ENCODE measurements around the gene LARP4B. TPM values are rescaled to one million over a fixed set of nuclear protein-coding genes. Genes with fewer than 3 reads are reported as not detected.
A peak's percentile ranks its signal among the peaks of the same experiment; 100 is the strongest.

The LARP4B gene
- total RNA-seq, 2 experiments from 2014 or later = 64.8 to 143 TPM

GRCh38 chr10:797179-797578 is 134.3 kb downstream of the LARP4B start:
- CTCF ChIA-PET (ENCODE audit: unreplicated experiment) = no interaction called here
- POLR2A ChIA-PET = no interaction called here
- peaks cover 66% of the 10 kb centered on the region for H3K36me3 ChIP-seq (ENCODE audit: insufficient read depth, low read length)
- peaks cover 8% of the 10 kb centered on the region for H3K4me1 ChIP-seq (ENCODE audit: insufficient read depth, low read length, poor library complexity, severe bottlenecking)
- no TSS peak for BruUV-seq (replicated peaks)
- H3K27ac ChIP-seq (ENCODE audit: low read depth, low read length, poor library complexity, severe bottlenecking) = no peak overlapping the region
- no peaks in the 10 kb centered on the region for H3K9me2 ChIP-seq (ENCODE audit: insufficient read depth, low read length)
- H3K9me3 ChIP-seq (ENCODE audit: low read length) = peaks cover 23% of the 10 kb centered on the region
- H4K20me1 ChIP-seq (ENCODE audit: insufficient read depth, low read length) = no peaks in the 10 kb centered on the region
- intact Hi-C loops (cut with micrococcal nuclease; ENCODE audit: unreplicated experiment) = no loop called here
- H3K4me3 ChIP-seq (ENCODE audit: low read depth, low read length, poor library complexity, severe bottlenecking) = no peak overlapping the region
- TF ChIP-seq EZH2phosphoT487 (IDR thresholded peaks at IDR 0.05; ENCODE audit: borderline replicate concordance, low read depth, low read length) (no peak), CTCF (conservative IDR thresholded peaks at IDR 0.05; ENCODE audit: low read length) (no peak)
- H2AFZ ChIP-seq (ENCODE audit: low read length) = no peak overlapping the region
- no peak overlapping the region for H3K4me2 ChIP-seq (ENCODE audit: low read length)
- H3K79me2 ChIP-seq (ENCODE audit: insufficient read depth, low read depth, low read length) = no peaks in the 10 kb centered on the region
- no peak for DNase-seq (ENCODE audit: low spot score)

GRCh38 chr10:796233-796632 is 135.3 kb downstream of the LARP4B start:
- H3K4me3 ChIP-seq (ENCODE audit: low read depth, low read length, poor library complexity, severe bottlenecking) = no peak overlapping the region
- no peak for DNase-seq (ENCODE audit: low spot score)
- H3K79me2 ChIP-seq (ENCODE audit: insufficient read depth, low read depth, low read length) = no peaks in the 10 kb centered on the region
- TF ChIP-seq EZH2phosphoT487 (IDR thresholded peaks at IDR 0.05; ENCODE audit: borderline replicate concordance, low read depth, low read length) (no peak), CTCF (conservative IDR thresholded peaks at IDR 0.05; ENCODE audit: low read length) (no peak)
- ChIA-PET POLR2A (no interaction called here), CTCF (ENCODE audit: unreplicated experiment) (no interaction called here)
- no peak overlapping the region for H2AFZ ChIP-seq (ENCODE audit: low read length)
- BruUV-seq (replicated peaks) = no TSS peak
- peaks cover 66% of the 10 kb centered on the region for H3K36me3 ChIP-seq (ENCODE audit: insufficient read depth, low read length)
- H4K20me1 ChIP-seq (ENCODE audit: insufficient read depth, low read length) = no peaks in the 10 kb centered on the region
- H3K4me2 ChIP-seq (ENCODE audit: low read length) = no peak overlapping the region
- H3K4me1 ChIP-seq (ENCODE audit: insufficient read depth, low read length, poor library complexity, severe bottlenecking) = peaks cover 8% of the 10 kb centered on the region
- H3K9me3 ChIP-seq (ENCODE audit: low read length) = peaks cover 23% of the 10 kb centered on the region
- H3K27ac ChIP-seq (ENCODE audit: low read depth, low read length, poor library complexity, severe bottlenecking) = no peak overlapping the region
- intact Hi-C loops (cut with micrococcal nuclease; ENCODE audit: unreplicated experiment) = no loop called here
- no peaks in the 10 kb centered on the region for H3K9me2 ChIP-seq (ENCODE audit: insufficient read depth, low read length)

DNA sequence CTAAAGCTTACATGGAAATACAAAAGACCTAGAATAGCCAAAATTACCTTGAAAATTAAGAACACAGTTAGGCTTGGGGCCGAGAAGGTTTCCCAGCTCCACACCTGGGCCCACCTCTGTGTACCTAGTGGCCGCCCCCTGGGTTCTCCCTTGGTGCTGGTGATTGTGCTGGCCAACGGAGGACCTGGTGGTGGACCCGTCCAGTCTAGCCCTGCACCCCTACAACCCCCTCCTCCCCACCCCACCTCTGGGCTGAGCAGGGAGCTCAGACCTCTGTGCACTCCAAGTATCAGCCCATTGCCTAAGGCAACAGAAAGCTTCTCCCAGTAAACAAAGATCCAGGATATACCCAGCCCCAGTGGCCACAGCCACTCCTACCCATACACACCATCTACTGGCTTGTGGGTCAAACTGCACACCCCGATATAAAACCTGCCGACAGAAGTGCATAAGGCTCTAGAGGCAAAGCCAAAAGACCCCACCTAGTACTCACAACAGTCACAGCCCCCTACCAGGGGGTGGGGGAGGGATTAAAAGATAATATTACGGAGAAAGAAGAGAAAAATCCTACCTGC is 137.0 kb downstream of the LARP4B start:
- TF ChIP-seq EZH2phosphoT487 (IDR thresholded peaks at IDR 0.05; ENCODE audit: borderline replicate concordance, low read depth, low read length) (no peak), CTCF (conservative IDR thresholded peaks at IDR 0.05; ENCODE audit: low read length) (peak; percentile 39)
- POLR2A ChIA-PET = interaction anchor here (1.0 kb wide), 1 partner anchor 18 kb away, joined by 3 read pairs; no protein-coding TSS in a partner anchor
- no peaks in the 10 kb centered on the region for H4K20me1 ChIP-seq (ENCODE audit: insufficient read depth, low read length)
- H3K4me2 ChIP-seq (ENCODE audit: low read length) = no peak overlapping the region
- no peaks in the 10 kb centered on the region for H3K79me2 ChIP-seq (ENCODE audit: insufficient read depth, low read depth, low read length)
- CTCF ChIA-PET (ENCODE audit: unreplicated experiment) = interaction anchor here (1.0 kb wide), 1 partner anchor 16 kb away, joined by 4 read pairs; no protein-coding TSS in a partner anchor
- H2AFZ ChIP-seq (ENCODE audit: low read length) = no peak overlapping the region
- no peak for DNase-seq (ENCODE audit: low spot score)
- H3K27ac ChIP-seq (ENCODE audit: low read depth, low read length, poor library complexity, severe bottlenecking) = no peak overlapping the region
- H3K9me2 ChIP-seq (ENCODE audit: insufficient read depth, low read length) = no peaks in the 10 kb centered on the region
- peaks cover 54% of the 10 kb centered on the region for H3K36me3 ChIP-seq (ENCODE audit: insufficient read depth, low read length)
- intact Hi-C loops (cut with micrococcal nuclease; ENCODE audit: unreplicated experiment) = no loop called here
- peaks cover 23% of the 10 kb centered on the region for H3K9me3 ChIP-seq (ENCODE audit: low read length)
- no peak overlapping the region for H3K4me3 ChIP-seq (ENCODE audit: low read depth, low read length, poor library complexity, severe bottlenecking)
- peaks cover 8% of the 10 kb centered on the region for H3K4me1 ChIP-seq (ENCODE audit: insufficient read depth, low read length, poor library complexity, severe bottlenecking)
- BruUV-seq (replicated peaks) = no TSS peak

All from OCI-LY7 (cell line).